Thymus (tissue), 11 donors: Measurements from ENCODE around the gene CTCF. TPM values are rescaled to one million over a fixed set of nuclear protein-coding genes. Genes with fewer than 3 reads are reported as not detected.

Source experiments
- DNase-seq, 9 donors: peaks; one replicate each; pipeline ENCODE4 v3.0.0-alpha.2; 2013; ENCODE audit warnings: low spot score in 9 of 9, low read depth in 6 of 9, missing footprints in 1 of 9
- H3K27ac ChIP-seq, 2 donors: one replicate each; pipeline ENCODE4 v1.5.1; 2013; ENCODE audit warnings: control low read depth in 1 of 2, low read depth in 1 of 2, low read length in 1 of 2, mild to moderate bottlenecking in 1 of 2, moderate library complexity in 1 of 2
- H3K27me3 ChIP-seq, 2 donors: one replicate each; pipeline ENCODE4 v1.5.1; 2013; ENCODE audit warnings: low read length in 1 of 2; ENCODE audit not compliant: control insufficient read depth in 2 of 2, insufficient read depth in 1 of 2
- H3K36me3 ChIP-seq, 2 donors: one replicate each; pipeline ENCODE4 v1.5.1; 2013; ENCODE audit warnings: low read length in 1 of 2, mild to moderate bottlenecking in 1 of 2, moderate library complexity in 1 of 2; ENCODE audit not compliant: control insufficient read depth in 2 of 2, insufficient read depth in 2 of 2
- H3K4me1 ChIP-seq, 2 donors: one replicate each; pipeline ENCODE4 v1.5.1; 2013; ENCODE audit warnings: low read length in 2 of 2; ENCODE audit not compliant: control insufficient read depth in 2 of 2, insufficient read depth in 2 of 2
- H3K4me3 ChIP-seq, 2 donors: one replicate each; pipeline ENCODE4 v1.5.1; 2013; ENCODE audit warnings: low read length in 2 of 2, control low read depth in 1 of 2, mild to moderate bottlenecking in 1 of 2
- H3K9me3 ChIP-seq, 2 donors: one replicate each; pipeline ENCODE4 v1.5.1; 2013; ENCODE audit warnings: low read length in 1 of 2, mild to moderate bottlenecking in 1 of 2; ENCODE audit not compliant: control insufficient read depth in 2 of 2, insufficient read depth in 1 of 2
- WGBS: extraction: QIAGEN DNeasy Blood & Tissue Kit; methylation state at CpG from one replicate; pipeline ENCODE4 v1.1.7; 2013; 5-methylcytosine and 5-hydroxymethylcytosine counted together
- polyA plus RNA-seq: library from polyadenylated mRNA; stranded (reverse); fragments of 200-250 nt; gene quantifications from one replicate; pipeline ENCODE4 v1.2.3, GENCODE V29; 2013
- total RNA-seq: library from RNA; stranded (reverse); fragments of 120-200 nt; gene quantifications from one replicate; pipeline ENCODE4 v1.2.4, GENCODE V29; 2013
- donor health status: healthy.

The CTCF gene
- total and polyA plus RNA-seq, 2 donors: 44.5 to 61.0 TPM

- Histone ChIP-seq H3K4me3 (peak overlapping the region; percentile 65 to 69), H3K27me3 (peaks cover 0 to 25% of the 10 kb centered on the region in 2 donors), H3K4me1 (peaks cover 8 to 32% of the 10 kb centered on the region in 2 donors), H3K27ac (peak overlapping the region; percentile 97 to 98), H3K9me3 (peaks cover 0 to 3% of the 10 kb centered on the region in 2 donors), H3K36me3 (no peaks in the 10 kb centered on the region)
- peak; percentile 83 to 99 (median 97) for DNase-seq
- WGBS: under 1% methylated on average over 25 of the region's 25 CpGs
Measured at GRCh38 chr16:67521095-67521804, 41.1 kb upstream of the CTCF start.

DNA sequence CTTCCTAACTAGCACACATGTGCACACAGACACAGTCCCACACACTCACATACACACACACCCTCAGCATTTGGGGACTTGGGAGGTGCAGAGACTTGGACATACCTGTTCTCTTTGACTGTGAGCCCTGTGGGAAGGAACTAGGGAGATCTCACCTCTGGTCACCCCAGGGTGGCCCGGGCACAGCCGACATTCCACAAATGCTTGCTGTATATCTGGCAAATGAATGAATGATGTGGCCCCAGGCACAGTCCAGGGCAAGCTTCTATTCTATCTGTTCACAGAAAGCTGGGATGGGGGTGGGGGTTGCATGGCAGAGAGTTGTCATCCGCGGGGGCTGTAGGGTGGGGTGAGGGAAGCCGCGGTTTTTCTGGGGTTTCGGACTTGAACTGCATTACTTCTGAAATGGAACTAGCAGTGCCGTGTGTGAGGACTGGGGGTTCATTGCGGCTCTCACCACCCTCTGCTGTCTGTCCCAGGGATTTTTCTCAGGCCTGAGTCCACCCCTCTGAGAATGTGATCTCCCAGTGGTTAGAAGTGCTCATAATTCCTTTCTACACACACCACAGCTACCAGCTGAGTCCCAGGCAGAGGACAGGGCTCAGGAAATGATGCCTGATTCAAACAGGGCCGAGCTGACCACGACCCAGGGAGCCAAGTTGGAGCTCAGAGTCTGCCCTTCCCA lies 37.0 kb upstream of the CTCF start:
- peaks cover 16 to 42% of the 10 kb centered on the region in 2 donors for H3K4me1 ChIP-seq
- DNase-seq: no peak

GRCh38 chr16:67526149-67526791 lies 36.1 kb upstream of the CTCF start:
- Histone ChIP-seq H3K27ac (no peak overlapping the region), H3K36me3 (no peaks in the 10 kb centered on the region), H3K9me3 (peaks cover 0 to 17% of the 10 kb centered on the region in 2 donors), H3K4me1 (peaks cover 25 to 45% of the 10 kb centered on the region in 2 donors), H3K27me3 (peaks cover 26 to 72% of the 10 kb centered on the region in 2 donors), H3K4me3 (no peak overlapping the region)
- DNase-seq: no peak
- WGBS: 95% methylated on average over 3 of the region's 3 CpGs

More for the DNA sequence above, 37.0 kb upstream of the CTCF start:
- WGBS: 76% methylated on average over 11 of the region's 11 CpGs
- Histone ChIP-seq H3K4me3 (no peak overlapping the region), H3K9me3 (peaks cover 0 to 13% of the 10 kb centered on the region in 2 donors), H3K36me3 (no peaks in the 10 kb centered on the region), H3K27ac (no peak overlapping the region), H3K27me3 (peaks cover 24 to 62% of the 10 kb centered on the region in 2 donors)

DNA sequence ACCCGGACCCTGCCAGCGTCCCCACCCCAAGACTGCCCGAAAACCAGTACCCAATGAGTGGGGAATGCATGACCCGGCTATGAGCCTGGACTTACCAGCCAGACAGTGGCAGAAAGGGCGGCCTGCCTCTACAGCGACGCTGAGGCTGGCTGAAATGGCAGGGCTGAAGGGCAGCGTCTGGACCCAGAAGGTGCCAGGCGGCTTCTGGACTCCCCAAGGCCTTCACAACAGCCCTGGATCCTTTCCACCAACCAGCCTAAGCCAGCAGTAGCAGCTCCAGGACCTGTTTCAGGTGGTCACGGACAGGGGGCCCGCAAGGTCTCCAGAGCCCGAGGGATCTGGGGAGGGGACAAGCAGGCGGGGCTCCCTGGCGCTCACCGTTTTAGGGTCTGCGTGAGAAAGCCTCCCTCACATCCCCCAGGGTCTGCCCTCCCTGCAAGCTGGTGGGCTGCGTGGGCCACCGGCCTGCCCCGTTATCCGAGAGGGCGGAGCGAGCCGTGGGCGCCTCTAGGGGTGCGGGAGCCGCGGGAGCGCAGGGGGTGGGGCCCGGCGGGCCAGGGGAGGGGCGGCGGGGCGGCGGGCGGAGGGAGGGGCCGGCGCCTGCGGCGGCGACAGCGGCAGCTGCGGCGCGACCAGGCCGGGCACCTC lies 34.0 kb upstream of the CTCF start, which contains the start of gene RIPOR1:
TSS of gene RIPOR1 (plus strand) at position 608 of the 648 bp plus-strand sequence. CDS start 9,618 bp downstream, outside the sequence.
- Histone ChIP-seq H3K4me3 (peak within 1 kb of the TSS; percentile 38 to 62), H3K9me3 (peaks cover 0 to 17% of the 10 kb centered on the region in 2 donors), H3K4me1 (peaks cover 30 to 43% of the 10 kb centered on the region in 2 donors), H3K36me3 (no peaks in the 10 kb centered on the region), H3K27ac (peak within 1 kb of the TSS; percentile 26 to 65), H3K27me3 (peaks cover 26 to 92% of the 10 kb centered on the region in 2 donors)
- WGBS: 25% methylated on average over 44 of the region's 45 CpGs
- no peak for DNase-seq

- Histone ChIP-seq H3K36me3 (no peaks in the 10 kb centered on the region), H3K4me1 (peaks cover 30 to 43% of the 10 kb centered on the region in 2 donors), H3K27ac (peak overlapping the region in 1 of 2 donors; percentile 60), H3K27me3 (peaks cover 26 to 95% of the 10 kb centered on the region in 2 donors), H3K4me3 (peak overlapping the region; percentile 38 to 62), H3K9me3 (peaks cover 0 to 17% of the 10 kb centered on the region in 2 donors)
- DNase-seq: peak in 1 of 9 donors; percentile 21
- WGBS: 1% methylated on average over 65 of the region's 65 CpGs
Measured at GRCh38 chr16:67528870-67529581, 33.3 kb upstream of the CTCF start.

- Histone ChIP-seq H3K27me3 (peaks cover 26 to 93% of the 10 kb centered on the region in 2 donors), H3K9me3 (peaks cover 0 to 17% of the 10 kb centered on the region in 2 donors), H3K27ac (peak overlapping the region; percentile 26 to 65), H3K36me3 (no peaks in the 10 kb centered on the region), H3K4me3 (peak overlapping the region; percentile 38 to 62), H3K4me1 (peaks cover 30 to 46% of the 10 kb centered on the region in 2 donors)
- no peak for DNase-seq
- 30% methylated on average over 16 of the region's 16 CpGs for WGBS
Measured at GRCh38 chr16:67529582-67530012, 32.7 kb upstream of the CTCF start.

- Histone ChIP-seq H3K36me3 (no peaks in the 10 kb centered on the region), H3K4me1 (peaks cover 30 to 52% of the 10 kb centered on the region in 2 donors), H3K9me3 (peaks cover 0 to 17% of the 10 kb centered on the region in 2 donors), H3K4me3 (peak overlapping the region; percentile 38 to 45), H3K27me3 (peaks cover 26 to 92% of the 10 kb centered on the region in 2 donors), H3K27ac (peak overlapping the region; percentile 26 to 65)
- DNase-seq: peak in 1 of 9 donors; percentile 39
- 7% methylated on average over 48 of the region's 48 CpGs for WGBS
Measured at GRCh38 chr16:67530013-67530939, 32.0 kb upstream of the CTCF start.
